Right forelimb (tissue), 1 donor: ENCODE results near the gene ICAM2.
A peak's percentile ranks its signal among the peaks of the same experiment; 100 is the strongest.
"Not testable (repeated sequence)": the region's sequence is repeated elsewhere in the genome, so short reads cannot be mapped to it uniquely, and the experiment has no call there.

Experiments used
- DNase-seq: peaks from one replicate; pipeline ENCODE4 v3.0.0-alpha.2; 2018

The ICAM2 gene

DNA sequence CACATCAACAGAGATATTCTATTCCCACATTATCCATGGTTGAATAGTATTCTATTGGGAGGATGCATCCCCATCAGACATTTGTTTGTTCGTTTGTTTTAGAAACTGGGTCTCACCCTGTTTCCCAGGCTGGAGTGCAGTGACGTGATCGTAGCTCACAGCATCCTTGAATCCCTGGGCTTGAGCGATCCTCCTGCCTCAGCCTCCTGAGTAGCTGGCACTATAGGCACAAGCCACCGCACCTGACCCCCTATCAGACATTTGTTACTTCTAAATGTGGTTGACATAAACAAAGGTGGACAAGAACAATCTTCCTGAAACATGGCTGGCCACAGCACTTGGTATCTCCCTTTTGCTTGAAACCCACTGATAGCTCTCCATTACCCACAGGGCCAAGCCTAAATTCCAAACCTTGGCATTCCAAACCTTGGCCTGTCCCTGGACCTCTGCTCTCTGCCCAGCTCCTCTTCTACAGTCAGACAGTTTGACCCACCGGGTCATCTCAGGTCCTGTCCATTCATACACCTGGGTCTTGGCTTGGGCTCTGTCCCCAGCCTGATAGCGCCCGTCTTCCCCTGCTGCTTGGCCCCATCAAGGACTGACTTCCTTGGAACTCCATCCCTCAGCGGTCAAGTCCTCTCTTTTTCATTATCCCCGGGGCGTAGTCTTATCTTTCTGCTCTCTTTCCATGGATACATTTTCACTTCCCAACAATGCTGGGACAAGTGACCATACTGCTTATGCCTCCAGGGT lies 23.8 kb downstream of the ICAM2 start:
- no peak for DNase-seq

DNA sequence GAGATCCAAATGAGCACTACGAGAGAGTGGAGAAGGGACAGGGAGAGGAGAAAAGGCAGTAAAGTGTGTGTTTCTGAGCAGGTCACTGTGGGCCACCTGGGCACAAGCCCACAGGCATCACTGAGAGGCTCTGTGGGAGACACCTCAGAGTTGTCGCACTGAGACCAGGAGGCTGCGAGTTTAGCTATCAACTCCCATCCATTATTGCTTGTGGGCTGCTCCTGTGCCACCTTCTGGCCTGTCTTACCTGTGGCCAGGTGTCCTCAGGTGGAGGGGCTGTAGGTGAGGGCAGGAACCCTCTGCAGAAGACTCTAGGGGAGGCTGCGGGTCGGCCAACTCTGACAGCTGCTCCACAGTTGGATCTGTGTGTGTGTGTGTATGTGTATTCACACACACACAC lies 24.8 kb downstream of the ICAM2 start:
- DNase-seq: no peak

DNA sequence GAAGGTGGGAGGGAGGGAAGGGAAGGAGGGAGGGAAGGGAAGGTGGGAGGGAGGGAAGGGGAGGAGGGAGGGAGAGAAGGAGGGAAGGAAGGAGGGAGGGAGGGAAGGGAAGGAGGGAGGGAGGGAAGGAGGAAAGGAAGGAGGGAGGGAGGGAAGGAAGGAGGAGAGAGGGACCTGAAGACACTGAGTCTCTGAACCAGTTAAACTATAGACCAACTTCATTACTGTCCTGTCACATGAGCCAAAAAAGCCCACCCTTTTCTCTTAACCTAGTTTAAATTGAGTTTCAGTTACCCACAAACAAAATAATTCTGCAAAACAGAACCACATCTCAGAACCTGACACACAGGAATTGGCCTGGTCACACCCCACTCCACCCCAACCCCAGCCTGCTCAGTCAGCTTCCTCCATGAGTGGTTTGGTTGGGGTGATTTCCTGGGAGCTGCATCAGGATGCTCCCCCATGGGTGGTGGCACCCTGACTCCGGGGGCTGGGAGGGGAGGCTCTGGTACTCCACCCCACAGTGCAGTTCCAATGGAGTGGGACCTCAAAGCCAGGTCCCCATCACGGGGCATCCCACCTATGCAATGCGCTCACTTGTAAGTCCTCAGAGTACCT lies 27.0 kb downstream of the ICAM2 start:
- DNase-seq: no peak

DNA sequence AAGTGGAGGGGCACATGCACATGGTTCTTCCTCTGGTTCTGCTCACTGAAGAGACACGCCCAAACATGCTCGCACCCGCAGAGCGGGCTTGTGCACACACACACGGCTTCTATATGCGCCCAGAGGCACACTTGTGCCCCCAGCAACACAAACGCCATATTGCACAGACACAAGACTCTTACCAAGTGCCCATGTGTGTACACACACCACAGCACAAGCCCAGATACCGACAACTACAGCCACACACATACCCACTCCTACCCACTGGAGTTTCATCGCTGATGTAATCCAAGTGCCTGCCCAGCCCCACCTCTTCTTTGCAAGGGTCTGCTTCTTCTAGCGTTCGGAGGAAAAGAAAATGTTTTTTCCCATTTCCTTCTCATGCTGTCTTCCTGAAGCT lies 28.8 kb downstream of the ICAM2 start:
- DNase-seq: no peak

DNA sequence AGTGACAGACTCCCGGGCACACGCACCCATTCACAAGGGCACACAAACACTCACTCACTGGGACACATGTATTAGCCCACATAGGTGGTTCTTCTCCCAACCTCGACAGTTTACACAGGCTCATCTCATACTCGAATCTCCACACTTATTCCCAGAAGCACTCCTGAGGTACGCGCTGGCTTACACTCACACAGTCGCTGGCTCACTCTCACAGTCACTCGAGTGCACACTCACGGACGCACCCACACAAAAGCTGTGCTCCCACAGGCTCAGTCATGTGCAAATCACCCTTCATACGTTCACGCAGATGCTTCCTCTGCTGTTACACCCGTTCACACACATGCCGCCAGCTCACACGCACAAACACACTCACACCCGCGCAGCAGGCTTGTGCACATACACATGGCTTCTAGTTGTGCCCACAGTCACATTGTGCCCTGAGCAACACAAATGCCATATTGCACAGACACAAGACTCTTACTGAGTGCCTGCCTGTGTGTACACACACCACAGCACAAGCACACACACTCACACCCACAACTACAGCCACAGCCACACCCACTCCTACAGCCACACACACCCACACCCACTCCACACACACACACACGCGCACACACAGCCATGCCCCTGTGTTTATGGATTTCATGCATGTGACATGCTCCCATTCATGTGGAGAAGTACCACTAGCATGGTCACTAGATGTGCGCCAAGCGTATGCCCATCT lies 30.6 kb downstream of the ICAM2 start:
- no peak for DNase-seq

DNA sequence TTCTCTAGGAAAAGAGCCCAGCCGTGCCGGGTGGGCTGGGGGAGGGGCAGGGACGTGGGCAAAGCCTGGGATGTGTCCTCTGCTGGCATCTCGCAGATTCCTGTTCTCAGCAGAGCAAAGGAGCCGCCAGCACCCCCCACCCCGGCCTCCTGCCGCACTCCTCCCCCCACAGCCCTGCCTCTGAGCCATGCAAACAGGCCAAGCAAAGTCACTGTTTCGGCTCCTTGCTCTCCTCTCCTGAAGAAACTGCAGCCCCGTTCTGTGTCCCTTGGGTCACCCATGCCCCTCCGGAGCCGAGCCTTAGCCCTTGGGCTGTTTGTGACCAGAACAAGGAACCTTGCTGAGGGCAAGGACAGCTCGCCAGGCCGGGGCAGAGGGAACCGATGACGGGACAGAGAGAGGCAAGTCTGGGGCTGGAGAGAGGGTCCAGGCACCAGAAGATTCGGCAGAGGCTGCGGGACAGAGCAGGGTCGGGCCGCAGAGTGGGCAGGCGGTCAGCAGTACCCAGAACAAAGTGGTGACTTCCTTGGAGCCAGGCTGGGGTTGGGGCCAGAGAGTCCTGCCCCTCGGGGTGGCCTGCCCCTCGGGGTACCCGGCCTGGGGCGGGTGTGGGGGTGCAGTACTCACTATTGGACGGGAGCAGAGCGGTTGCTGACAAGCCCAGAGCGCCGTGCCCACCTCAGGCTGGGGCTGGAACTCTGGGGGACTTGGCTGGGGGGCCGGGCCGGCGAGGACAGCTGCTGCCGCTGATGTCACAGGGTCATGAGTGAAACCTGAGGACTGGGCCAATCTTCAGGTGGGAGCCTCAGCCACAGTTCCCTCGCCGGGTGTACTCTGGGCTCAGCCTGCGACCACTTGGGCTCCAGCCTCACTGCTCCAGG lies 31.5 kb downstream of the ICAM2 start:
- DNase-seq: peak; percentile 78

DNA sequence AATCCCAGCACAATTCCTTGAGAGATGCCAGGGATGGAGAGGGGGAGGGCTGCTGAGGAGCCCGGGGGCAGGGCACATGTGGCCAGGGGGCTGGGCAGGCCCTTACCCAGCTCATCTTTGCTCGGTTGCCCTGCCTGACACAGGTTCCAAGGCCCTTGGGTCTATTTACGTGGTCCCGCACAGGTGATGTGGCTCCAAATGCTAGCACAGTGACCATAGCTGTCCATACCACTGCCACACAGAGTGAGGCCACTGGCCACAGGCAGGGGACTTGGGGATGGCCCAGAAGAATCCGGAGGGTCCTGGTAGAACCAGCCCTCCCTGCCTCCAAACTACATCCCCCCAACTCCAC lies 32.3 kb downstream of the ICAM2 start:
- DNase-seq: no peak

DNA sequence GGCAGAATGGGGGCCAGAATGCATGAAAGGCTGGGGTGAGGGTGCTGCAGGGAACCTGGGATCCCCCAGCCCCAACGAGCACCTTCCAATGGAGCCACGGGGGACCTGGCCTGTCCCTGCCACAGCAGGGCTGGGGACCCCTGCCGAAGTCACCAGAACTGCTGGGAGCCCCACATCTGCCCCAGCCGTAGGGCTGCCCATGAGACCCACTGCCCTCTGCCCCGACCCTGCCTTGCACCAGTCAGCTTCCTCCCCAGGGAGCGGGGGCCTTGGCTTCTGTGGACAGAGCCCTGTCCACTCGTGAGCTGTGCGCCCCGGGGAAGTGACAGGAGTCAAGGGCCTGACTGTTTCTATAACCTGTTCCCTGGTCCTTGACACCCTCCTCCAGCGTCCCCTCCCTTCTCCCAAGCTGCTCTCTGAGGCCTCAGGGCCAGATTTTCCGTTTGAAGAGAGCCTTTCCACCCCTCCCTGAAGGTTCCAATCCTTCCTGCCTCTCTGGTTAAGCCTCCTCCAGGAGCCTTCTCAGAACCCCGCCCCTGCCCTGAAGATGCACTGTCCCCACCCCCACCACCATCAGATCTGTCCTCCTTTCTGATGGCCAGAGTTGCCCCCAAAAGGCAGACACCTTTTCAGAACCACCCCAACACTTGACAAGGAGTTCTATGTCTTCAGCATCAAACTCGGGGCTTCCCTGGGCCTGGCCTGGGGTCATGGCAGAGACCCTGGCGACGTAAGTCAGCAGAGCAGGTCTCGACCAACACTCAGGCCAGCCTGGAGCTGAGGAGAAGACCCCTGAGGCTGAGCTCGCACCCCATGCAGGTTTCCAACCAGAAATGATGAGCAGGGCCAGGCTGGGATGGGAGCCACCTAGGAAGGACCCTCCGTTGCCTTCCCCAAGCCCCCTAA lies 33.0 kb downstream of the ICAM2 start:
- no peak for DNase-seq

DNA sequence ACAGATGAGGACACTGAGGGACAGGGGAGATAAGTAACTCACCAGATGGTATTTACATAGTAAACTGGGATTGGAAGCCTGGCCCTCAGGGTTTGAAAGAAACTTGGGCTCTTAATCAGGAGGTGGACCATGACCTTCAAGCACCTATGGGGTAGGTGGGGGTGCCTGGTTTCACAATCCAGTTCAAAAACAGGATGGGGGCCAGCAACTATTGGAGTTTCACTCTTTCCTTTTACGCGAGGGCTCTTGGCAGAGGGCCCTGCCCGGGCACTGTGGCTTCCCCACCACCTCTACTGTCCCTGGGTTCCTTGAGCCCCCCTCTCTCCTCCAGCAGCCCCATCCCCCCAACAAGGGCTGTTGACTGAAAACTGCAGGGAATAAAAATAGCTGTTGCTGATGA lies 33.6 kb downstream of the ICAM2 start:
- DNase-seq: peak; percentile 20

DNA sequence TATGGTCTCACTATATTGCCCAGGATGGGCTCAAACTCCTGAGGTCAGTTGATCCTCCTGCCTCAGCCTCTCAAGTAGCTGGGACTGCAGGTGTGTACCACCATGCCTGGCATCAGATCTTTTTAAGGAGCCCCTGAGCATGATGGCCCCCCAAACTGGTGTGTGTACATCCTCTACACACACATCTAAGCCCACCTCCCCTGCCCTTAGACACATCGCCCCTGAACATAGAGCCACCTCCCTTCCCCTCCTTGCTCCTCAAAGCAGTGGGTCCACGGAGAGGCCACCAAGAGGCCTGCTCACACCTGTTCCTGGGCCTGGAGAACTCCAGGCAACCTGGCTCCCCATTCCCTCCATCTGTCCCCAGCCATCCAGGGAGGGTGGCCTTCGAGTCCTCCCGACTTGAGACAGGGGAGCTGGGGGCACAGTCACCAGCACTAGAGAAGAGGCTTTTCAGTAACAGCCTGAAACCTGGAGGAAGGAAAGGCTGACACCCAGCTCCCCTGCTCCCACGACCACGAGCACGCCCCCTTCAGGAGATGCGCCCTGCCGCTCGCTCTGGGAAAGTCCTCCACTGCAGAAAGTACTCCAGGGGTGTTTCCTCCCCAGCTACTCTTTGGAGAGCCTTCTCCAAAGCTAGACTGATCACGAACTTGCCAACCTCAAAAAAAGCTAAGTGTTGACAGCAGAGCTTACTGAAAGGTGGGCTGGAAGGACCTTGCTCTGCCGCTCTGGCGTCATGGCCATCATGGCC lies 34.9 kb downstream of the ICAM2 start:
- DNase-seq: no peak

DNA sequence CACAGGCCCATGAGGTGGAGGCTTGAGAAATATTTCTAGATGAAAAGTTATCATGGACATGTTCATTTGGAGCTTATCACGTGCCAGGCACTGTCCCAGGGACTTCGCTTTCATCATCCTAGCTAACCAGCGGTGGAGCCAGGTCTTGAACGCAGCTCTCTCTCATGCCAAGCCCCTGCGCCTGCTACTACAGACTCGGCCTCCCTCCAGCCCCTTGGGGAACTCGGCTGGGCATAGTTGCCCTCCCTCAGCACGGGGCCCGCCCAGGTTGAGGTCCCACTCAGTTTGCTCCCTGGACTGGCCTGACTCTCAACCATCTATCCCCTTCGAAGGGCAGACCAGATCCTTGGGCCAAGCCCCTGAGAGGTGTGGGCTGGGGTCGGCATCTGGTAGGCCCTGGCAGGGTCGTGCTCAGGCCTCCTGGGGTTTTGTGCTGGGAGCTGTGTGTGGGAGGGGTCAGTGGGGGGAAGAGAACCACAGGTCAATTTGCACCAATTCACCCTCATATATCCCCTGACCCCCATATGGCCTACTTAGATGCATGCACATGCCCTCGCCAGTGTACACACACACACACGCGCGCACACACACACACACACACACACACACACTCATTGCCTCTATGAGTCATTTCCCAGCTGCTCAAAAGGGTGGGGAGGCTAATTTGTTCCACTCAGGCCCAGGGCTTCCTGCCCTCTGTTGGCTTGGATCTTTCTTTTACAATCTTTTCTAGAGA lies 35.6 kb downstream of the ICAM2 start:
- peak; percentile 69 for DNase-seq

DNA sequence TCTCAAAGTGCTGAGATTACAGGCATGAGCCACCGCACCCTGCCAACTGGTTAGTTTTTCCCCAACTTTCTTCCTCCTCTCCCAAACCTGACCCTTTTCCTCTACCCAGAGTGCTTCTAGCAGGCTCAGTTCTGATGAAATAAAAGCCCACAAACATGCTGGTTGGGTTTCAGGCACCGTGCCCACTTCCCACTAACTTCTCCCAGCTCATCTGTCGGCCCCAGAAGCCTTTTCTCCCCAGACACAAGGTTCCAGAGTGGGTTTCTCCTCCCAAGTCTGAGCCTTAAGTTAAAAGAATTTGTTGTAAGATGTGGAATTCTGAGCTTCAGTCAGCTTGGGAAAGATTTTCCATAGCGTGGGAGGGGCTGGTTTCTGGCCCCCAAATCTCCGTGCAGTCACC lies 36.2 kb downstream of the ICAM2 start:
- no peak for DNase-seq

DNA sequence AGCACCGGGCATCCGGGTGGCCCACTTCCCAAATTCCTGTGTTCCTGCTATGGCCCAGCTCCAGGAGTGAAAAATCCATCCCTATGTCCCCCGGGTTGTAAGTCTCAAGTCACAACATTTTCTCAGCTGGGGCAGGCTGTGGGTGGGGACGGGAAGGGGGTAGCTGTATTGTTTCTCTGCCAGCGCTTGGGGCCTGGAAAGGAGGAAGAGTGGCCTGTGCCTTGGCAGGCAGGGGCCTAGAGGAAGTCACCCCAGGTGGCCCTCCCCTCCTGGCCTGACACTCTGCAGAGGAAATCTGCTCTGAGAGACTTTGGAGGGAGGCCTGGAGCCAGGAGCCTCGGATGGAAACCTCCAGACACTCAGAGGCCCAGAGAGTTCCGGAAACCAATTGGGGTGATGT lies 37.1 kb downstream of the ICAM2 start:
- peak; percentile 52 for DNase-seq

DNA sequence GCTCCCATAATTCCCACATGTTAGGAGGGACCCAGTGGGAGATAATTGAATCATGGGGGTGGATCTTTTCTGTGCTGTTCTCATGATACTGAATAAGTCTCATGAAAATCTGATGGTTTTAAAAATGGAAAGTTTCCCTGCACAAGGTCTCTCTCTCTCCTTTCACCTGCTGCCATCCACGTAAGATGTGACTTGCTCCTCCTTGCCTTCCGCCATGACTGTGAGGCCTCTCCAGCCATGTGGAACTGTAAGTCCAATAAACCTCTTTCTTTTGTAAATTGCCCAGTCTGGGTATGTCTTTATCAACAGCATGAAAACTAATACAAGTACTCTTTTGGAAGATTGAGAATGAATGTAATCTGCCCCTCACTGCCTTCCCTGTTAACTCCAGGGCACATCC lies 37.8 kb downstream of the ICAM2 start:
- DNase-seq: not testable (repeated sequence)

DNA sequence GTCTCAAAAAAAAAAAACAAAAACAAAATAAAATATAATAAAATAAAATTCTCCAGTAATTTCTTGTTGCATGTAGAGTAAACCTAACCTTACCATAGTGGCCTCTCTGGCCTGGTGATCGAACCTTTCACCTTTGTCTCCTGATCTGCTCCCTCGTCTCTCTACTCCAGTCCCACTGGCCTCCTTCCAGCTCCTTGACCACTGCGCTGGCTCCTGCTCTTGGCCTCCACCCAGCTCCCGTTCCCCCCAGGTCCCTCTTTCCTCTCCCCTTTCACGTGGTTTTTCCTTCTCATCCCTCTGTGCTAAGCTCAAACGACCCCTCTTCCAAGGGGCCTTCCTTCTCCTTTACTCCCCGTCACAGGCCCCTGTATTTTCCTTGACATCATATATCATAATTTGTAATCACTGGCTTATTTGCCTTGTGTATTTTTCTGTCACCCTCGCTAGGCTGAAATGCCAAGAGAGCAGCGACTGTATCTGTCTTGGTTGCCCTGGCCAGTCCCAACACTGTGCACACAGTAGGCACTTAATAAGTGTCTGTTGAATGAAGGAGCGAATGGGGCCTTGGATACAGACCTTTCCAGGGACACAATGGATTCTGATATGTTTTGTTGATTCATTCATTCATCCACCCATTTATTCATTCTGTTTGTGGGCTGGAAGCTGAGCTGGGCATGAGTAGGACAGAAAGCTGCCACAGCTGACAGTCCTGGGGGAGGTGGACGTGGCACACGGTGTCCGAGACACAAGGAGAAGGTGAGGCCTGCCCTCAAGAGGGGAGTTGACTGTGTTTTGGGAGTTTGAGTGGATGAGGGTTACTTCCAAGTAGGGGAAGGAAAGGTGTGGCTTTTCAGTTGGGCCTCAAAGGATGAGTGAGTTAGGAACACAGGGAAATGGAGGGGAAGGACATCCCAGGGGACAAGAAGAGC lies 41.9 kb downstream of the ICAM2 start:
- DNase-seq: peak; percentile 37

DNA sequence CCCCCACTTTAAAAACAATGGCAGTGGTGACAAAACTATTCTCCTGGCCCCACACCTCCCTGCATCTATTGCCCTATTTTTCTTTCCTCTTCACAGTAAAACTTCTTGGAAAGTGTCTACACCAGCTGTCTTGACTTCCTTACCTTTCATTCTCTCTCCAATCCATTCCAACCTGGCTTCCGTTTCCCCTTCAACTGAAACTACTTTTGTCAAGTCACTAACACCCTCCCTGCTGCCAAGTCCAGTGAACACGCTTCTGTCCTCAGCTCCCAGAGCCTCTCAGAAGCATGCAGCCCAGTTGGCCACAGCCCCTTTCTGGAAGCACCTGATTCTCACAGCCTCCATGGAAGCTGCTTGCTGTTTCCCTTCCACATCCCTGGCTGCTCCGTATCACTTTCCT lies 43.7 kb downstream of the ICAM2 start:
- DNase-seq: no peak

DNA sequence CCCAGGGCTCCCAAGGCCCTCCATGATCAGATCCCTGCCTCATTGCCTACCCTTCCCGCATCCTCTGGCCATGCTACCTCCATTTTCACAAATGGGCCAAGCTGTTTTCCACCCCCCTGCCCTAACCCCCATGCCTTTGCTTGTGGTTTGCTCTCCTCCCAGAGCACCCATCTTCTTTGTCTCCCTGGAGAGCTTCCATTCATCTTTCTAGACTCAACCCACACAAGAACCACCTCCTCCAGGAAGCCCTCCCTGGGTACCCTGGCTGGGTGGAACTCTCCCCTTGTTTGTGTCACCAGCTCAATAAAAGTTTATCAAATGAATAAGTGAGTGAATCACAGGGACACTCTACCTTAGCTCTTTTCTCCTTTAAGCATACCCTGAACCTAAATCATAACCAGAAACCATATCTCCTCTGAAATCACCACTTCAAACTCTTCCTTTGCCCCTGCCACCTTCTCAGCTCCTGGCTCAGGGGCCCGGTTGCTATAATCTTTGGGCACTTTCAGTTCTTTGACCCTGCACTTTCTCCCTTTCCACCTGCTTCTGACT lies 44.8 kb downstream of the ICAM2 start:
- DNase-seq: no peak

DNA sequence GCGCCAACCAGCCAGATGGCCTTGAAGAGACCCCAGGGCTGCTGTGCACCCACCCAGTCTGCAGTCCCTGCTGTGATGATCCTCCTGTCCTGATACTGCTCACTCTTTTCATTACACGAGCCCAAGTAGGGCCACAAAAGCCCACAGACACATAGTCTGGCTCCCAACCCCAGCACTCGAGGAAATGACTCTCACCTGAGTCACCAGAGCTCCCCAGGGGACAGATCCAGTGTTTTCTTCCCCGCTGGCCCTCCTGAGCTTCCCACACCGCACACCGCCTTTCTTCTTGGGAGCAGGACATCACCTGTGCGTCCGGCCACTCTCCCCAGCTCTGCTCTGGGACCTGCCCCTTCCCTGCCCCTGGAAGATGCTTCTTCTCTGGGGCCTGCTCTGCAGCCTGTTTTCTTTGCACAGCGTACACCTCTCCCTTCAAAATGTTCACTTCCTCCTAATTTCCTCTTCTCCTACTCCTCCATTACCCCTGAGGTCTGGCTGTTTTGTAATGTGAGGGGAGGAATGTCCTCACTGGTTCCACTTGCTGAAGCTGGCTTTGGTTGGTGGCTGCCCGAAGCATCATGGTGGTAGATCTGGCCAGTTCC lies 45.7 kb downstream of the ICAM2 start:
- no peak for DNase-seq
